ENCODE measurements around the gene MC1R.
"Not testable (repeated sequence)": the region's sequence is repeated elsewhere in the genome, so short reads cannot be mapped to it uniquely, and the experiment has no call there.

The MC1R gene

DNA sequence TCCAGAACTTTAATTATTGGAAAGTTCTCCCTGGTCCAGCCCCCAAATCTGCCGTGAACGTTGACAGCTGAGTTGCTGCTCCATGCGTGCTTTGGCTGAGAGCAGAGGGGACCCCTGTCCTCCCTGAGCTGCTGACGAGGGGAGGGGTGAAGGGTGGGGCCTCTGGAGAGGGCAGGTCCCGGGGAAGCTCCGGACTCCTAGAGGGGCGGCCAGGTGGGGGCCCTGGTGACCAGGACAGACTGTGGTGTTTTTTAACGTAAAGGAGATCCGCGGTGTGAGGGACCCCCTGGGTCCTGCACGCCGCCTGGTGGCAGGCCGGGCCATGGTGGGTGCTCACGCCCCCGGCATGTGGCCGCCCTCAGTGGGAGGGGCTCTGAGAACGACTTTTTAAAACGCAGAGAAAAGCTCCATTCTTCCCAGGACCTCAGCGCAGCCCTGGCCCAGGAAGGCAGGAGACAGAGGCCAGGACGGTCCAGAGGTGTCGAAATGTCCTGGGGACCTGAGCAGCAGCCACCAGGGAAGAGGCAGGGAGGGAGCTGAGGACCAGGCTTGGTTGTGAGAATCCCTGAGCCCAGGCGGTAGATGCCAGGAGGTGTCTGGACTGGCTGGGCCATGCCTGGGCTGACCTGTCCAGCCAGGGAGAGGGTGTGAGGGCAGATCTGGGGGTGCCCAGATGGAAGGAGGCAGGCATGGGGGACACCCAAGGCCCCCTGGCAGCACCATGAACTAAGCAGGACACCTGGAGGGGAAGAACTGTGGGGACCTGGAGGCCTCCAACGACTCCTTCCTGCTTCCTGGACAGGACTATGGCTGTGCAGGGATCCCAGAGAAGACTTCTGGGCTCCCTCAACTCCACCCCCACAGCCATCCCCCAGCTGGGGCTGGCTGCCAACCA, at the start of gene MC1R:
Gene MC1R (plus strand): TSS at position 410 of the 895 bp plus-strand sequence. CDS start 397 bp downstream, at position 807.
- peak within 1 kb of the TSS; percentile 68 for H3K27ac ChIP-seq
- TF ChIP-seq, protein P1, sequence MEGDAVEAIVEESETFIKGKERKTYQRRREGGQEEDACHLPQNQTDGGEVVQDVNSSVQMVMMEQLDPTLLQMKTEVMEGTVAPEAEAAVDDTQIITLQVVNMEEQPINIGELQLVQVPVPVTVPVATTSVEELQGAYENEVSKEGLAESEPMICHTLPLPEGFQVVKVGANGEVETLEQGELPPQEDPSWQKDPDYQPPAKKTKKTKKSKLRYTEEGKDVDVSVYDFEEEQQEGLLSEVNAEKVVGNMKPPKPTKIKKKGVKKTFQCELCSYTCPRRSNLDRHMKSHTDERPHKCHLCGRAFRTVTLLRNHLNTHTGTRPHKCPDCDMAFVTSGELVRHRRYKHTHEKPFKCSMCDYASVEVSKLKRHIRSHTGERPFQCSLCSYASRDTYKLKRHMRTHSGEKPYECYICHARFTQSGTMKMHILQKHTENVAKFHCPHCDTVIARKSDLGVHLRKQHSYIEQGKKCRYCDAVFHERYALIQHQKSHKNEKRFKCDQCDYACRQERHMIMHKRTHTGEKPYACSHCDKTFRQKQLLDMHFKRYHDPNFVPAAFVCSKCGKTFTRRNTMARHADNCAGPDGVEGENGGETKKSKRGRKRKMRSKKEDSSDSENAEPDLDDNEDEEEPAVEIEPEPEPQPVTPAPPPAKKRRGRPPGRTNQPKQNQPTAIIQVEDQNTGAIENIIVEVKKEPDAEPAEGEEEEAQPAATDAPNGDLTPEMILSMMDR (conservative IDR thresholded peaks at IDR 0.05) = peak; percentile 18; the same call in 1 of the 2 replicates

DNA sequence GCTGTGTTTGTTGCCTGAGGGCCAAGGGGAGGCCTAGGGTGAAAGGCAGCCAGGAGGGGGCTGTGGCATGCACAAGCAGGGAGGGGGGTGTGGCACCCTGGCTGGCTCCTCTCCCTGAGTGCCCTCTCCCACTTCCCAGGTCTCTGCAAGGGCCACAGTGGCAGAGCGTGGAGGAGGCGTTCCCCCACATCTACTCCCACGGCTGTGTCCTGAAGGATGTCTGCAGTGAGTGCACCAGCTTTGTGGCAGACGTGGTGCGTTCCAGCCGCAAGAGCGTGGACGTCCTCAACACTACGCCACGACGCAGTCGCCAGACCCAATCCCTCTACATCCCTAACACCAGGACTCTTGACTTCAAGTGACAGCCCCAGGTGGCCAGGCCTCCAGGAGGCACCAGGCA, 48.8 kb upstream of the MC1R start:
- TF ChIP-seq, protein P1 (conservative IDR thresholded peaks at IDR 0.05) = no peak
- no peak overlapping the region for H3K27ac ChIP-seq

- TF ChIP-seq, protein P1 (conservative IDR thresholded peaks at IDR 0.05) = no peak
- no peak overlapping the region for H3K27ac ChIP-seq
These were observed 48.2 kb upstream of the MC1R start for GRCh38 chr16:89870440-89870839.

GRCh38 chr16:89871895-89872294, 46.8 kb upstream of the MC1R start:
- H3K27ac ChIP-seq = no peak overlapping the region
- TF ChIP-seq, protein P1 (conservative IDR thresholded peaks at IDR 0.05) = no peak

GRCh38 chr16:89873109-89873971, 45.3 kb upstream of the MC1R start, which contains the start of gene TCF25:
TCF25 (plus strand) TSS chr16:89873592; CDS start chr16:89873668, 76 bp downstream.
- TF ChIP-seq, protein P1 (conservative IDR thresholded peaks at IDR 0.05) = no peak
- H3K27ac ChIP-seq = peak within 1 kb of the TSS; percentile 76

DNA sequence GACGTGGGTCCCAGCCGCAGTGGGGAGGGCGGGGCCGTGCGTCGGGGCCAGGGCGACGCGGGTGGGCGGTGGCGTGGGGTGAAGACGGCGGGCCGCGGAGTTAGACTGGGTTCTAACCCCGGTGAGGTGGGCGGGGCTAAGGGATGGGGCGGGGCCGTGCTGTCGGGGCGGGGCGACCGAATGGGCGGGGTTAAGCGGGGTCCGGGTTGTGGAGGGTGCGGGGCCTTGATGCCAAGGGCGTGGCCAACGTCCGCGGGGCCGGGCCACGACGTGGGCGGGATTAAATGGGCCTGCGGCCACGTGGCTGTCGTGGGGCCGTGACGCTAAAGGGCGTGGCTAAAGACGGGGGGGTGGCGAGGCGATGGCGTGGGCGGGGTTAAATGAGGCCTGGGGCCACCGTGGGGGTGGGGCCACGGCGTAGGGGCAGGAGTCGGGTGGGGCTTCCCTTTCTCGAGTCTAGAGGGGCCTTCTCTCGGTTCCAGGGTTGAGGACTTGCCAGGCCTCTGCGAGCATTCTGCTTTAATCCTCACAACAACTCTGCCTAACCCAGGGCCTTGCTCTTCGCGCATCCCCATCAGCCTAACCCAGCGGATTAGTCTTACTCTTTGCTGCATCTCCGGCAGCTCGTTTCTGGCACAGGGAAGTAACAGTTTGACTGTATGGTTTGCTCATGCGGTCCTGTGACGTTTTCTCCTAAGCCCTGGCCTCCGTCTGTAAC, 44.5 kb upstream of the MC1R start:
- TF ChIP-seq, protein P1 (conservative IDR thresholded peaks at IDR 0.05) = no peak
- peak overlapping the region; percentile 76 for H3K27ac ChIP-seq

DNA sequence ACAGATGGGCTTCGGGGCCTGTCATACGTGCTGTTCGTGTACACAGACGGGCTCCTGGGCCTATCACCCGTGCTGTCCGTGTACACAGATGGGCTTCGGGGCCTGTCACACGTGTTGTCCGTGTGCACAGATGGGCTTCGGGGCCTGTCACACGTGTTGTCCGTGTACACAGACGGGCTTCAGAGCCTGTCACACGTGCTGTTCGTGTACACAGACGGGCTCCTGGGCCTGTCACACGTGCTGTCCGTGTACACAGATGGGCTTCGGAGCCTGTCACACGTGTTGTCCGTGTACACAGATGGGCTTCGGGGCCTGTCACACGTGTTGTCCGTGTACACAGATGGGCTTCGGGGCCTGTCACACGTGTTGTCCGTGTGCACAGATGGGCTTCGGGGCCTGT, 39.5 kb upstream of the MC1R start:
- H3K27ac ChIP-seq = not testable (repeated sequence)
